Hematopoietic multipotent progenitor cell treated with erythropoietin and hydrocortisone succinate and interleukin-3 and kit ligand, for 4 days (in vitro differentiated cells): ENCODE data around the gene ERC1.
A peak's percentile ranks its signal among the peaks of the same experiment; 100 is the strongest.
"Not testable (repeated sequence)": the region's sequence is repeated elsewhere in the genome, so short reads cannot be mapped to it uniquely, and the experiment has no call there.

Experiments
- DNase-seq: peaks from one replicate; pipeline ENCODE4 v3.0.0-alpha.2; 2015

The ERC1 gene

DNA sequence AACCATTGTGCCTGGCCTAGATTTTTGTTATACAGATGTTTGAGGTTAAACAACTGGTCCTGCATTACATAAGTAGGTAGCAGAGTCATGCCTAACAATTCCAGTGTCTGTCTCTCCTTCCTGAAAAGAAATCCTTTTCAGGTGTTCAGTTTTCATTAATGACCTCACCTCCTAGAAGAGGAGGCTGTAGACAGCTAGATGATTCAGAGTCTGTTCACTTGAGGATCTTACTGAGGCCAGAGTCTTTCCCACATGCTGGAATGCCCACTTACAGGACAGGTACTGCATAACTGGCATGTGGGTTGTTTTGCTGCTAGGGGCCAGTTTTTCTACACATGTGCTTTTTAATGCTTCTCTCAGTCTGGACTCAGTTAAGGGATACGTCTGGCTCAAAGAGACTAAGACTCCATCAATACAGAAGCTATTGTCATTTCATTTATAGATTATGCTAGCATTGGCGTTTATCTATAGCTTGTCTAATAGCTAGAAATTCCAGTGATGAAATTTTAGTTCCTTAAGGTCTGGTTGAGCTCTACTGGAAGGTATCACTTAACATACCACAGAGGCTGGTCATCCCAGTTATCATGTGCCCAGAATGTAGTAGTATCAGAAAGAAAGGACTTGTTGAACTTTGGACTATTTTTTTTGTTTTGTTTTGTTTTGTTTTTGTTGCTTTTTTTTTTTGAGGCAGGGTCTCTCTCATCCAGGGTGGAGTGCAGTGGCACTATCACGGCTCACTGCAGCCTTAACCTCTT, 206.4 kb downstream of the ERC1 start:
- DNase-seq: no peak

DNA sequence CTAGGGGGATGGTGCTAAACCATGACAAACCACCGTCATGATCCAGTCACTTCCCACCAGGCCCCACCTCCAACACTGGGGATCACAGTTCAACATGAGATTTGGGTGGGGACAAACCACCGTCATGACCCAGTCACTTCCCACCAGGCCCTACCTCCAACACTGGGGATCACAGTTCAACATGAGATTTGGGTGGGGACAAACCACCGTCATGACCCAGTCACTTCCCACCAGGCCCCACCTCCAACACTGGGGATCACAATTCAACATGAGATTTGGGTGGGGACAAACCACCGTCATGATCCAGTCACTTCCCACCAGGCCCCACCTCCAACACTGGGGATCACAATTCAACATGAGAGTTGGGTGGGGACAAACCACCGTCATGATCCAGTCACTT, 207.8 kb downstream of the ERC1 start:
- not testable (repeated sequence) for DNase-seq

DNA sequence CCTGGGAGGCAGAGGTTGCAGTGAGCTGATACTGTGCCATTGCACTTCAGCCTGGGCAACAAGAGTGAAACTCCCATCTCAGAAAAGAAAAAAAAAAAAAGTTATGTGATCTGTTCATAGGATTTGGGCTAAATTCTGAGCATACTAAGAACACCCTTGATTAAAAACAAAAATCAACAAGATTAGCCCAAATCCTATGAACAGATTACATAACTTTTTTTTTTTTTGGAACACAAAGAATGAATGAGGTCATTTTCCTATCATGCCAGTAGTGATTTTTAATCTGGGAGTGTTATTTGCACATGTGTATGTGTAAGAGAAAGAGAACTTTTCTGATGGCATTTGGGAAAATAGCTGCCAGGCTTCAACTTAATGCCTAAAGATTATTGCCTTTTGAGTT, 208.7 kb downstream of the ERC1 start:
- no peak for DNase-seq

DNA sequence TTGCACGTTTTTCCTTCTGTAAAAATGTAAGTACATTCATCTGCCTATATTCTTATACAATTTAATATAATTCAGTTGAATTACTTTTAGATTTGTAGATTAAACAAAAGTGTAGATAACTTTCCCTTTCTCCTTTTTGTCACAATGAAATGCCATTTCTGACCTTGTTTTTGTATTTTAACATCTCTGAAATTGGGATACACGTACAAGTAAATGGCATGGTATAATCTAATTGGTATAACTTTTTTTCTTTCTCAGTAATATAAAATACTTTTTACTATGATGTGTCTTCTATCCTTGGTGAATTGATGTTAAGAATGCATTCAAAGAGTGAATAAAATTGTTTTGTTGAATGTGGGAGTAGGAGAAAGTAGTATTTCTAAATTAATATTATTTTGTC, 210.0 kb downstream of the ERC1 start:
- no peak for DNase-seq

DNA sequence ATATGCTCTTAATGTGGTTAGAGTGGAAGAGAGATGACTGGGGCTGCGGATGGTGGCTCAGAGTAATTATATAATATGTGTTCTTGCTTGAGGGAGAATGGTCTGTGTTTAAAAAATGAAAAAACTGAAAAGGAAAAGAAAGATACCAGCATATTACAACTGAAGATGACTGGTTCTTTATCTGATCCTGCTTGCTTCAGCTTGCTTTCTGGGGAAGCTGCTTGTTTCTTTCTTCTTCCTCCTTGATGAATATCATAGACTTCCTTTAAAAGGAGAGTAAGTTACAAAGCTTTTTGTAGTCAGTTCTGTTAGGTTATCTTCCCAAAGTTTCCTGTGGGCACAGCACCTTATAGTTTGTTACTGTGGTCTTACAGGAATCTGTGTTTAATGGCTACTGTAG, 210.9 kb downstream of the ERC1 start:
- DNase-seq: peak; percentile 63

DNA sequence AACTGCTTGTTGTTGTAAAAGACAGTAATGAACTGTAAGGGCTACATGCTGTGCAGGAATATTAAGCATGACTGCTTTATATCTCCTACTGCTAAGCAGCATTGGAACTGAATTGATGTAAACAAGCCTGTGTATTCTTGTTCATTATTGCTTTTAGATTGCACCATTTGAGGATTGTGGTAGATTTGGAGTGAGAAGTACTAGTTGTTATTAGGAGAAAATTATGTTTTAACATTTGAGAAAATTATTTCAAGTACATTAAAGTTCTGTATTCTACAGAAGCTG, 212.7 kb downstream of the ERC1 start:
- no peak for DNase-seq

DNA sequence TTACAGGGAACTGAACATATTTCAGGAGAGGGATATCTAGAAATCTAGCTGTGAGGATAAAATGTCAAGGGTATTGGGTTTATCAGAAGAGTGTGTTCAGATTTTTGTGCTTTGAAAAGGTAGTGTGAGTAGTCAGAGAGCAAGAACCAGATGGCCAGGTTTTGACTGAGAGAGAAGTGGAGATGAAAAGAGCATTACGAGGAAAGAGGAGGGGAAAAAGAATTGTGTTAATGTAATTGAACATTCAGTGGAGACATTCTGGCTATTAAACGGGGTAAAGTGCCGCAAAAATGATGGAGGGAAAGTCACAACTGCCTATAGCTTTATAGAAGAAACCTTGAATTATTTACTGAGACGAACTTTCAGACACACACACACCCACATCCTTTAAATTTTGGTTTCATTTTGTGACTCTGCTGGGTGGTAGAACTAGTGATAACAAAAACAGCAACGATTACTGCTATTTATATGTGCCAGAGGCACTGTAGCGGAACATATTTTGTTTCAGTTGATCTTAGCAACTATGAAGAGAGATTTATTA, 213.6 kb downstream of the ERC1 start:
- peak; percentile 74 for DNase-seq

DNA sequence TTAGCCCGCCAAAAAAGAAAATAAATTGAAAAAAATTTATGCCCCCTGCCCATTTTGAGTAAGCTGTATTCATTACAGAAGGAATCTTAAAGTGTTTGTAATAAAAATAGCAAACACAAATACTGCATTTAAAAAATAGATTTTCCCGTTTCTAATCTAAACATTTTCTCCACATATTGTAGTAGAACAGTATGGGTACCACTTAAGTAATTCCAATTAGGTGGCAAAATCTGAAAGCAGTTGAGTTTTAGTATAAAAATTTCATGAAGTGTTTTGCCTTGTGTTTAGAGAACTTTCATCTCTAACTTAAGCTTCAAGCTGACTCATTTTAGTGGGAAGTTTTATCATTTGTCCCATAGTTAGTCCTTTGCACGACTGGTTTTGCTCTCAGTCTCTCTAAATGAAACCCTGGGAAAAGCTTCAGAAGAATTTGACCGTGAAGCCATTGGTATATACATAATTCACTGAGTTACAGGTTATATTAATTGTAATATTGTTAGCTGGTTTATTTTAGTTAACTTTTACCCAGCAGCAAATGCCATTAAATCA, 214.6 kb downstream of the ERC1 start:
- DNase-seq: no peak

DNA sequence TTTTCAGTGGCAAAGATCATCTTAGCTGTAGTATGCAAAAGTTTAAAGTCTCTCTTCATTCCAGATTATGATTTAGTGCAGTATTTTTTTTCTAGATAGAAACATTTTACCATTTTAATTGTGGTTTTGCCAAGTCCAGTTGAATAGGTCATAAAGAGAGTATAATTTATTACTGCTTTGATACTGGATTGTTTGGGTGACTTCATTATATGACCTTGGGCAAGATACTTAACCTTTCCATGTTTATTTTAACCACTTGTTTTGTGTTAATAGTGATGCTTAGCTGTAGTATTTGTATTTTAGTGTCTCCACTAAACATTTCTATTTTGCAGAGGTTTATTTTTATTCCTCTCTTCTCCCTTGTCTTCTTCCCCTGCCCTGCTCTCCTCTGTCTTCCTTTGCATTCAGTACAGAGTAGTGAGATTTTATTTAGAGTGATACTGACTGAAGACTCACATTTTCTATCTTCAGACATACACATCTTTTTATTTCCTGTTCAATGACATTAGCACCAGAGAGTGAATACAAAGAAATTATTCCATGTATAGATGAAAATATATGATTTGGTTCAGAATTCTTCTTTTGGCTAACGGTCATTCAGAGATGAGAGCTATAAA, 215.2 kb downstream of the ERC1 start:
- DNase-seq: no peak

DNA sequence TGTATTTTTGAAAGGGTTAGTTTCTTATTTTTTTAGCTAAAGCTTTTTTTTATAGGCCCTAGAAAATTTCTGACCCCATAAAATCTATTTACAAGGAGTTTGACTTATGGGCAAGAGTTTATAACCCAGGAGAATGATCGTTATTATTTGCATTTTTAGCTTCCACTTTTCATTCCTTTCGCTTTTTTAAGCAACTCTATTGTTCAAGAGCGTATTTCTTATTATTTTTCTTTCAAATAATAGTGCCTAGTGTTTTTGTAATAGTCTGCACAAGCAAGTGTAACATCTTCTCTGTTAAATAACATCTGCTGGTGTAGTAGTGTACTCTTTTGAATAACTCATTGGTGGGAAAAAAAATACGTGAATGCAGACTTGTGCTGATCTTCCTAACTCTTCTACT, 216.3 kb downstream of the ERC1 start:
- DNase-seq: no peak

DNA sequence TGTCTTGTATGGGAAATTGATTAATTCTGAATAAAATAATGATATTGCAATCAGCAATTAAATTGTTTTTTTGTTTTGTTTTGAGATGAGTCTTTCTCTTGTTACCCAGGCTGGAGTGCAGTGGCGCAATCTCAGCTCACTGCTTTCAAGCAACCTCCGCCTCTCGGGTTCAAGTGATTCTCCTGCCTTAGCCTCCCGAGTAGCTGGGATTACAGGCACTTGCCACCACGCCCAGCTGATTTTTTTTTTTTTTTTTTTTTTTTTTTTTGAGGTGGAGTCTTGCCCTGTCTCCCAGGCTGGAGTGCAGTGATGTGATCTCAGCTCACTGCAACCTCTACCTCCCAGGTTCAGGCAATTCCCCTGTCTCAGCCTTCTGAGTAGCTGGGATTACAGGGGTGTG, 217.7 kb downstream of the ERC1 start:
- not testable (repeated sequence) for DNase-seq

DNA sequence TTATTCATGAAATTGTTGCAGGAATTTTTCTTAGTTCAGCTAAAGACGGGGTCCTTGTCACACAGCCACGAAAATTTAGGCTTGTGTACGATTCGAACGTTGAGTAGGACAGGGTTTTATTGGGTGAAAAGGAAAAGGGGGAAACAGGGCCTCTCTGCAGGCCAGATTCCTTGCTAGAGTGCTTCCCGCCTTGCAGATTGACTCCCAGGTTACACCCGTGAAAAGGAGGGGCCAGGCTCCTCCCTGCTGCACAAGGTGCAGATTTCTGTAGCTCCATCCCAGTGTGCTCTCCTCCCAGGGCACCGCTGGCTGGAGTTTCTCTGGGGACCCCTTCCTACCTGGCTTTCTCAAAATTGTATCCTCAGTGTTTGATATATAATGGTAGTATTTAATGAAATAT, 221.5 kb downstream of the ERC1 start:
- DNase-seq: no peak

DNA sequence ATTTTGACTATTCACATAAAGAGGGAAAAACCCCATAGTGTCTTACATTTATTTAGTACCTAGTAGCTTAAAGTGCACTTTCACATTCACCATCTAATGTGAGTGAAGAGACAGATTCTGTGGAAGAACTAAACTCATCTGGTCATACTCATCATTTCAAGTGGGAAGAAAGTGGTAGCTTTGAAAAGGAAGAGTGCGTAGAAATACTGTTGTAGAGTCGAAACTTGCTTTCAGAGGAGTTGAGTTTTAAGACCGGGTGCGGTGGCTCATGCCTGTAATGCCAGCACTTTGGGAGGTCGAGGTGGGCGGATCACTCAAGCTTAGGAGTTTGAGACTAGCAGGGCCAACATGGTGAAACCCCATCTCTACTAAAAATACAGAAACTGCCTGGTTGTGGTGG, 222.2 kb downstream of the ERC1 start:
- DNase-seq: no peak

DNA sequence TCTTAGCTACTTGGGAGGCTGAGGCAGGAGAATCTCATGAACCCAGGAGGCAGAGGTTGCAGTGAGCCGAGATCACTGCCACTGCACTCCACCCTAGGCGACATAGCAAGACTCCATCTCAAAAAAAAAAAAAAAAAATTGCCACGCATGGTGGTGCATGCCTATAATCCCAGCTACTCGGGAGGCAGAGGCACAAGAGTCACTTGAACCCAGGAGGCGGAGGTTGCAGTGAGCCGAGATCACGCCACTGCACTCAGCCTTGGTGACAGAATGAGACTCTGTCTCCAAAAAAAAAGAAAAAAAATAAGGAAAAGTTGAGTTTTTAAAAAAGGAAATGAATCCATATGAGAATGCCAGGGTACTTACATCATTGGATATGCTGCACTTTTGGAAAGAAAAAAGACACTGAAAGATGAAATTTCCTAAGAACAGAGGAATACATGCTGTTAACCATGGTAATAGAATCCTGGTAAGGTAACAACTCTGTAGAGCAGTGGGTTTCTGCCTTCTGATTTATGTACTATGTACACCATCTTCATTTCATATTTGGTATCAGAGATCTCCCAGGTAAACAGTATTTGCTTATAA, 222.7 kb downstream of the ERC1 start:
- no peak for DNase-seq

DNA sequence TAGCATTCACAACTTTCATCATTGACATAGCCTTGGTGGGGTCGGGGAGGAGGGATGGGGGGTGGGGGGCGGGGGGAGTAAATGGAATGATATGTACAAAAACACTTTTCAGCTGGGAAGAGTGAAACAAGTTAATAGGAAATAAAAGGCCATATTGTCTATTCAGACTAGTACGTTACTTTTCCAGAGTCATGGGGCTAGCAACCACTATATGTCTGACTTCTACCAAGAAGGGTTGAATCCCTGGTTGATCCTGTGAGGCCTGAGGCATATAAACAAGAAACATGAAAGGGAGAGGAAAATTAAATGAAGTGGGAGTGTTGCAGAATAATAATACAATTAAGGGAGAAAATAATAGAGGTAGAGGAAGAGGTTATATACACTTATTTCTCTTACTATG, 225.5 kb downstream of the ERC1 start:
- no peak for DNase-seq

DNA sequence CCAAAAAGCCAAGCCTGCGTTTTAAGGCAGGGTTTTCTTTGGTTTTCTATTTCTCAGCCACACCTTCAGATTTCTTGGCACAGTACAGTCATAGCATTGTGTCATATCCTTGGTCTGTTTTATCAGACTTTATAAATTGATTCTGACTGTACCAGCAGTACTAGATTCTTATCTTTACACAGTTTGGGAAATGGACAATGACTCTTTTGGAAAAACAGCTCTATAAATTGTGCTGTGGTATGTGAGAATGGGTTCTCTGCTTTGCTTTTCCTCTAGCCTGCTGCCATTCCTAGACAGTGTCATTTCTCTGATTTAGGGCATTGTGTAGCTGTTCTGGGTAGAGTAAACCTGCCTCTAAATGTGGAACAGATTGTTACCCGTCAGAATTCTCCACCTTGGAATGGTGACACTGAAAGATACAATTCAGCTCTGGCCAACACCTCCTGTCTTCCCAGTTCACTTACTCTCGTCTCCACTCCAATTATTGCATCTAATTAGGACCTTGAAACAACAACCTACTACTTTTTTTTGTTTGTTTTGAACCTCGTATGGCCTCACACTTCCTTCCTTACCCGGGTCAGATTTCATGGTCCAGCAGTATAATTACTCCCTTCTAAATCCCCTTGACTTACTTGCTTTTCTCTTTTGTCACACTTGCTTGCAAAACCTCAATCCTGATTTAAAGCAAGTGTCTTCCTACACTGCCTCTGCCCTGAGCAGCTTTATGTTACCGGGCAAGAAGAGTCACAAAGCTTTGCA, 226.3 kb downstream of the ERC1 start:
- no peak for DNase-seq

DNA sequence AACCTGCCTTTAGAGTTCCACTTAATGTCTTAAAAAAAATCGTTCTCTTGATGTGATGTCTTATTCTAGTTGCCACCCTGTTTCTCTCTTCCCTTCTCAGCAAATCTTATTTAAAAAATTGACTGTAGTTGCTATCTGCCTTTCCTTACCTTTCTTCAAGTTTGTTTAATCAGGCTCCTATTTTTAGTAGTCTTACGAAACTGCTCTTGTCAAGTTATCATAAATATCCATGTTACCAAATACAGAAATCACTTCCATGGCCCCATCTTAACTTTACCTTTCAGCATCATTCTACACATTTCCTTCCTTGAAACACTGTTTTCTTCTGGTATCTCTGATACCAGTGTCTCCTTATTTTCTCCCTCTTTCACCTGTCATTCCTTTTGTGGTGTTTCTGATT, 227.3 kb downstream of the ERC1 start:
- DNase-seq: no peak

DNA sequence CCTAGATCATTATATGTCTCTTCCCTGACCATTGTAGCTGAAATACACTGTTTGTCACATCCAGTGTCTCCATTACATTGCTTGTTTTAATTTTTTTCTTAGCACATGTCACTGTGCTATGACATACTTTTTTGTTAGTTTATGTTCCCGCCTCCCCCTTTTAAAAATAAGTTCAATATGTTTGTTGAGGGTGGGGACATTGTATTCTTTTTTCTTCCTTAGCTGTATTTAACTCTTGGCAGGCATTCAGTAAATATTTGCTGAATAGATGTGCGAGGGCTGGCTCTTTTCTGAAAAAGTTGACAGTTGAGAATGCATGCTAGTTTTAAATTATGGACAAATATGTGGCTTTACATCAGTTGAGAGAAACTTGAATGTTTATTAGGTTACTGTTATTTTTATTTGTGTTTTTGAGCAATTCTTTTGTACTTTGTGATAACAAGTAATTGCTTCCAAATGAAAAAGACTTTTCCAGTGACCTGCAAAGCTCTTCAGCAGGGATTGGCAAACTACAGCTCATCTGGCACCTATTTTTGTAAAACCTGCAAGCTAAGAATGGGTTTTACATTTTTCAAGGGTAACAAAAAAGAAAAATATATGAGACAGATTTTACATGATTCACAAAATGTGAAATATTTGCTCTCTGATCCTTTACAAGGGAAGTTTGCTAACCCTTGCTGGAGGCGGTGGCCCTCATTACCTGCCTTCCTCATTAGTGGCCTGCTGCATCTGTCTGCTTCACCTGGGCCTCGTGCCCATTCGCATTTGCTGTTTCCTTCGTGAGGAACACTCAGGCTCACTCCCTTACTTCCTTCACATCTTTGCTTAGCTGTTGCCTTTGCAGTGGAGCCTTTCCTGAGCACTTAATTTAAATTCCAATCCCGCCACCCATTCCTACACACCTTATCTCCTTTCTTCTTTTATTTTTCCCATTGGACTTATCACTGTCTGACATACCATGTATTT, 229.4 kb downstream of the ERC1 start:
- no peak for DNase-seq

DNA sequence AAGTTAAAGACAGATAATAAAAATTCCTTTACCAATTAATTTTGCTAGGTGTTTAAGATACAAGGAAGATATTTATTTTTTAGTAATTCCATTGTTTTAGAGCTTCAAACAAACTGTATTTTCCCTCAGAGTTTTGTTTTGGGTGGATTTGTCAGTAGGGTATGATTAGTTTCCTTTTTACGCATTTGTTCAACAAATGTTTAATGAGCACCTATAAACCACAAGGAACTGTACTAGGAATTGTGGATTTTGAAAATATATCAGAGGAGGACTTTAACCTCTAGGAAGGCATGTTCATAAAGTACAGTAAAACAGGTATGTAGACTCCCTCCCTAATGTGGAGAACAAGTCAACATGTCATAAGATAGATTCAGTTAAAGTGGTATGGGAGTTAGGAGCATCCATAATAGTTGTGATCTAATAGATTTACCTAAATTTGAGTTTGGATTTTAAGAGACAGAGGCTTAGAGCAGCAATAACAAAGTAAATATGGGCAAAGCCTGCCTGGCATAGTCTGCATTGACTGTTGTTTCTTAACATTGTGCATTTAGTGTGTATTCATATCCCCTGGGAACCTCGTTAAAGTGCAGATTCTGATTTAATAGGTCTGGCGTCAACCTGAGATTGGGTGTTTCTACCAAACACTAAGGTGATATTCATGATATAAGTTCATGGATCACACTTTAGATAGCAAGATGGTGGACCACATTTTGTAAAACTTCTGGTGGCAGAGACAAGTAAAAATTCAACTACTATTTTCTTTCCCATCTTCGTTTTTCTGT, 232.0 kb downstream of the ERC1 start:
- no peak for DNase-seq

DNA sequence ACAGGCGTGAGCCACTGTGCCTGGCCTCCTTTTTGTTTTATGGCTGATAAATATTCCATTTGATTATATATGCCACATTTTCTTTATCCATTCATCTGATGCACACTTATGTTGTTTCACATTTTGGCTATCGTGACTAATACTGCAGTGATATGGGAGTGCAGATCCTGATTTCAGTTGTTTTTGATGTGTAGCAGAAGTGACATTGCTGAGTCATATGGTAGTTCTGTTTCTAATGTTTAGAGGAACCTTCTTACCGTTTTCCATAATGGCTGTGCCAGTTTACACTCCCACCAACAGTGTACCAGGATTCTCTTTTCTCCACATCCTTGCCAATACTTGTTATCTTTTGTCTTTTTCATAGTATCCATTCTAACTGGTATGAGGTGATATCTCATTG, 235.9 kb downstream of the ERC1 start:
- peak; percentile 19 for DNase-seq

DNA sequence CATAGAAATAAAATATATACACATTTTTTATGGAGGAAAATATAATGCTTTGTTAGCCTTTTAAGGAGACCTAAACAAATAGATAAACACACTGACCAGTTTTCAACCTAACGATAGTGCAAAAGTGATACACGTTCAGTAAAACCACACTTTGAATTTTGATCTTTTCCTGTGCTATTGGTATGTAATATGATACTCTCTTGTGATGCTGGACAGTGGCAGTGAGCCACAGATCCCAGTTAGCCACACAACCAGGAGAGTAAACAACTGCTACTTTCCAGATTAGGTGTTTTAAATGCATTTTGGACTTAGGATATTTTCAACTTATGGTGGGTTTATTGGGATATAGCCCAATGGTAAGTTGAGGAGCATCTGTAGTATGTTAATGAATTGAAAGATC, 243.1 kb downstream of the ERC1 start:
- no peak for DNase-seq
